Measurements from ENCODE around the gene INTS14. TPM values are rescaled to one million over a fixed set of nuclear protein-coding genes. Genes with fewer than 3 reads are reported as not detected.

The INTS14 gene
- total RNA-seq, 2 donors from 2014 or later: 26.0 to 28.3 TPM

GRCh38 chr15:65530318-65531111, 80.4 kb downstream of the INTS14 start, which contains the start of gene HACD3:
TSS of gene HACD3 (plus strand) at chr15:65530463. CDS start at chr15:65530632, 169 bp downstream.
- 0% methylated on average over 25 to 67 of the region's 88 CpGs for WGBS, 2 donors

GRCh38 chr15:65529762-65530317, 81.1 kb downstream of the INTS14 start:
- Histone ChIP-seq H3K9me3 (no peaks in the 10 kb centered on the region), H3K4me1 (peaks cover 40% of the 10 kb centered on the region), H3K4me3 (peak overlapping the region; percentile 64 to 71), H3K27ac (peak overlapping the region in 3 of 4 donors; percentile 63 to 79 (median 73)), H3K27me3 (no peaks in the 10 kb centered on the region), H3K36me3 (replicated peaks in 1 of 2; ENCODE audit: insufficient read depth in 1 of 2, low read depth in 2 of 2) (no peaks in the 10 kb centered on the region)
- ATAC-seq: no peak
- DNase-seq: no peak
- TF ChIP-seq POLR2A (IDR thresholded peaks at IDR 0.05) (no peak), CTCF (IDR thresholded peaks at IDR 0.05) (no peak)
- 51 to 53% methylated on average over 13 of the region's 13 CpGs for WGBS, 2 donors
- intact Hi-C loops (cut with DNase I): no loop called here

More at GRCh38 chr15:65530318-65531111, 80.4 kb downstream of the INTS14 start, which contains the start of gene HACD3:
- peak; percentile 83 to 89 (median 88) for DNase-seq
- peak; percentile 97 for ATAC-seq
- intact Hi-C loops (cut with DNase I): no loop called here
- H3K36me3 ChIP-seq (replicated peaks in 1 of 2; ENCODE audit: insufficient read depth in 1 of 2, low read depth in 2 of 2): no peaks in the 10 kb centered on the region
- TF ChIP-seq CTCF (IDR thresholded peaks at IDR 0.05): peak in 1 of 7 experiments; percentile 16
- TF ChIP-seq POLR2A (IDR thresholded peaks at IDR 0.05): peak; percentile 21 to 59 (median 59)
- H3K9me3 ChIP-seq: no peaks in the 10 kb centered on the region
- no peaks in the 10 kb centered on the region for H3K27me3 ChIP-seq
- H3K27ac ChIP-seq: peak within 1 kb of the TSS; percentile 34 to 79 (median 68)
- peaks cover 40% of the 10 kb centered on the region for H3K4me1 ChIP-seq
- H3K4me3 ChIP-seq: peak within 1 kb of the TSS; percentile 64 to 71

Small RNA genes lying within 50 kb of the gene (small RNA-seq; reads per million reads assigned to genes)
- gene RNU6-19P: not detected

Other genes starting within 250 kb of the INTS14 start
- not detected for gene IGDCC3, start 233.1 kb downstream of the INTS14 start, total RNA-seq
- 1 to 10 TPM in 1 of 2 donors, under 1 TPM in 1; 0.26 to 2.6 TPM for gene IGDCC4, start 188.2 kb downstream of the INTS14 start, total RNA-seq
- 10 to 100 TPM; 13.0 to 27.4 TPM for gene DPP8, start 93.4 kb downstream of the INTS14 start, total RNA-seq
- 10 to 100 TPM; 10.9 to 35.8 TPM for gene HACD3, start 80.7 kb downstream of the INTS14 start, total RNA-seq
- 1 to 10 TPM; 3.6 to 9.6 TPM for gene SLC24A1, start 10.8 kb upstream of the INTS14 start, total RNA-seq
- 10 to 100 TPM; 45.7 to 59.3 TPM for gene DENND4A, start 181.2 kb upstream of the INTS14 start, total RNA-seq